22Rv1 (cell line): ENCODE measurements around the gene PROX1.

Source experiments
- H3K27ac ChIP-seq: fragments of 450-650 bp; 2 replicates; pipeline ENCODE4 v1.5.1; 2017
- CTCF ChIP-seq: fragments of 450-650 bp; IDR thresholded peaks from 2 replicates; pipeline ENCODE4 v1.5.1; 2017; ENCODE audit warnings: mild to moderate bottlenecking
- ZFX ChIP-seq: fragments of 450-650 bp; IDR thresholded peaks from 2 replicates; pipeline ENCODE4 v1.6.1; 2017; ENCODE audit warnings: antibody characterized with exemption, borderline replicate concordance

The PROX1 gene

GRCh38 chr1:214066190-214066589, 78.4 kb downstream of the PROX1 start:
- H3K27ac ChIP-seq, result no peak overlapping the region
- no peak for TF ChIP-seq CTCF
- TF ChIP-seq ZFX, result no peak

- H3K27ac ChIP-seq, result no peak overlapping the region
- TF ChIP-seq ZFX, result no peak
- no peak for TF ChIP-seq CTCF
Measured at GRCh38 chr1:214066936-214067335, 79.2 kb downstream of the PROX1 start.

- TF ChIP-seq ZFX (no peak), CTCF (no peak)
- no peak overlapping the region for H3K27ac ChIP-seq
Measured at GRCh38 chr1:214067397-214067796, 79.6 kb downstream of the PROX1 start.

GRCh38 chr1:214067853-214068703, 80.3 kb downstream of the PROX1 start:
- TF ChIP-seq CTCF, result no peak
- TF ChIP-seq ZFX, result no peak
- no peak overlapping the region for H3K27ac ChIP-seq

- TF ChIP-seq CTCF (no peak), ZFX (no peak)
- H3K27ac ChIP-seq, result no peak overlapping the region
Measured at GRCh38 chr1:214068979-214069378, 81.2 kb downstream of the PROX1 start.

GRCh38 chr1:214071469-214071868, 83.7 kb downstream of the PROX1 start:
- H3K27ac ChIP-seq, result no peak overlapping the region

More at GRCh38 chr1:214071469-214071868, 83.7 kb downstream of the PROX1 start:
- TF ChIP-seq CTCF, result no peak
- no peak for TF ChIP-seq ZFX
